Stomach (tissue), 9 donors: Measurements from ENCODE around the gene RBM47. TPM values are rescaled to one million over a fixed set of nuclear protein-coding genes. Genes with fewer than 3 reads are reported as not detected.

Experiments used
- DNase-seq, 2 donors: peaks; one replicate each; pipeline versions ENCODE4 v3.0.0 to v3.0.0-alpha.2; 2013 to 2019
- H3K27ac ChIP-seq, 5 donors: fragments of 200-600 bp in 4 of 5; sonication (generic) in 4 of 5; one replicate each; pipeline ENCODE4 v1.5.1; 2013 to 2019; ENCODE audit warnings: mild to moderate bottlenecking in 1 of 5, moderate library complexity in 1 of 5
- H3K27me3 ChIP-seq, 3 donors: fragments of 200-600 bp; sonication (generic); one replicate each; pipeline ENCODE4 v1.5.1; 2017 to 2019; ENCODE audit warnings: mixed run types in 1 of 3
- H3K36me3 ChIP-seq, 4 donors: fragments of 200-600 bp; sonication (generic); 1 replicate in 3 of 4; 2 replicates in 1 of 4; pipeline ENCODE4 v1.5.1; 2016 to 2019
- H3K4me1 ChIP-seq, 4 donors: fragments of 200-600 bp; sonication (generic); one replicate each; pipeline ENCODE4 v1.5.1; 2016 to 2019
- H3K4me3 ChIP-seq, 4 donors: fragments of 200-600 bp; sonication (generic) in 3 of 4; one replicate each; pipeline ENCODE4 v1.5.1; 2016 to 2019; ENCODE audit warnings: mild to moderate bottlenecking in 1 of 4
- H3K9me3 ChIP-seq, 4 donors: fragments of 200-600 bp; sonication (generic); one replicate each; pipeline ENCODE4 v1.5.1; 2016 to 2019
- CTCF ChIP-seq, 7 experiments: fragments of 450-650 bp in 4 of 7; fragments of 200-600 bp in 3 of 7; sonication (generic) in 3 of 7; IDR thresholded peaks; one replicate each; pipeline ENCODE4 v1.5.1; 2016 to 2019; ENCODE audit warnings: antibody characterized with exemption in 7 of 7, control low read depth in 2 of 7, mild to moderate bottlenecking in 1 of 7
- EP300 ChIP-seq: sonication (generic); formaldehyde crosslinking; IDR thresholded peaks from one replicate; pipeline ENCODE4 v1.6.1; 2017; ENCODE audit warnings: antibody characterized with exemption
- POLR2A ChIP-seq, 4 donors: fragments of 450-650 bp; IDR thresholded peaks; one replicate each; pipeline ENCODE4 v1.6.1; 2016; ENCODE audit warnings: antibody characterized with exemption in 4 of 4, control low read depth in 2 of 4, mild to moderate bottlenecking in 1 of 4, moderate library complexity in 1 of 4
- POLR2AphosphoS5 ChIP-seq, 3 donors: sonication (generic); formaldehyde crosslinking; IDR thresholded peaks; one replicate each; pipeline ENCODE4 v1.6.1; 2016; ENCODE audit warnings: antibody characterized with exemption in 3 of 3
- WGBS, 5 donors: extraction: QIAGEN DNeasy Blood & Tissue Kit in 3 of 5; methylation state at CpG; one replicate each; pipeline versions ENCODE4 v1.1.5 to v1.1.7; 2013 to 2018; 5-methylcytosine and 5-hydroxymethylcytosine counted together
- intact Hi-C: fragments of 100-400 bp; cut with DNase I; formaldehyde crosslinking; loops from one replicate; pipeline ENCODE4 v1.15.1; 2023; ENCODE audit warnings: low total_unique reads
- polyA plus RNA-seq, 3 donors: library from polyadenylated mRNA; stranded (reverse); fragments of 200-250 nt; gene quantifications; one replicate each; pipeline ENCODE4 v1.2.3, GENCODE V29; 2013
- total RNA-seq, 5 donors: library from RNA; depleted of rRNA; stranded (reverse); fragments of >200 nt; gene quantifications; one replicate each; pipeline versions ENCODE4 v1.1.0 to v1.2.3, GENCODE V29; 2014 to 2016
- donor health status: healthy with polysubstance abuse.
- donor health status: Bipolar disorder and iron deficiency.
- donor health status: healthy.

Gene RBM47
- total and polyA plus RNA-seq, 8 donors: 18.5 to 448 (median 160) TPM

- Histone ChIP-seq H3K9me3 (no peaks in the 10 kb centered on the region), H3K4me1 (peaks cover 7 to 23% (median 12%) of the 10 kb centered on the region in 4 donors), H3K4me3 (no peak overlapping the region), H3K27ac (peak overlapping the region in 4 of 5 donors; percentile 12 to 54 (median 24)), H3K36me3 (no peaks in the 10 kb centered on the region), H3K27me3 (no peaks in the 10 kb centered on the region)
- 52 to 60% (median 58%) methylated on average over 15 of the region's 15 CpGs for WGBS, 5 donors
- intact Hi-C loops: no loop called here
- TF ChIP-seq EP300 (no peak), POLR2AphosphoS5 (IDR thresholded peaks at IDR 0.05) (peak in 1 of 3 donors; percentile 25), CTCF (IDR thresholded peaks at IDR 0.05) (no peak)
- DNase-seq: peak in 1 of 2 donors; percentile 79
Observed at GRCh38 chr4:40672528-40673522, 43.2 kb upstream of the RBM47 start.

DNA sequence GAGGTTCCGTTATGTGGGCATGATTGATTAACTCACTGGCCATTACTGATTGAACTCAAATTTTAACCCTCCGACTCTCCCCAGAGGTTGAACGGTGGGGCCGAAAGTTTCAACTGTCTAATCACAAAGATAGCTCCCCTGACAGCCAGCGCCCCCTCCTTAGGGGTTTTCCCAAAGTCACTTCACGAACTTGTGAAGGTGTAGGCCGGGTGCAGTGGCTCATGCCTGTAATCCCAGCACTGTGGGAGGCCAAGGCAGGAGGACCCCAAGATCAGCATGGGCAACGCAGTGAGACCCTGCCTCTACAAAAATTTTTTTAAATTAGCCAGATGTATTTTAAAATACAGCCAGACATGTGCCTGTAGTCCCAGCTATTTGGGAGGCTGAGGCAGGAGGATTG lies 39.8 kb upstream of the RBM47 start:
- no peaks in the 10 kb centered on the region for H3K27me3 ChIP-seq
- no peaks in the 10 kb centered on the region for H3K36me3 ChIP-seq
- TF ChIP-seq POLR2AphosphoS5 (IDR thresholded peaks at IDR 0.05) (no peak), EP300 (no peak), CTCF (IDR thresholded peaks at IDR 0.05) (no peak), POLR2A (IDR thresholded peaks at IDR 0.05) (no peak)
- DNase-seq: no peak
- H3K27ac ChIP-seq: no peak overlapping the region
- H3K4me1 ChIP-seq: peaks cover 7 to 25% (median 12%) of the 10 kb centered on the region in 4 donors
- intact Hi-C loops: no loop called here
- WGBS, 5 donors: 86 to 97% (median 91%) methylated on average over 8 of the region's 8 CpGs
- no peak overlapping the region for H3K4me3 ChIP-seq
- no peaks in the 10 kb centered on the region for H3K9me3 ChIP-seq

- DNase-seq: no peak
- Histone ChIP-seq H3K4me1 (peaks cover 5 to 21% (median 10%) of the 10 kb centered on the region in 4 donors), H3K9me3 (no peaks in the 10 kb centered on the region), H3K4me3 (no peak overlapping the region), H3K36me3 (no peaks in the 10 kb centered on the region), H3K27me3 (no peaks in the 10 kb centered on the region), H3K27ac (no peak overlapping the region)
- TF ChIP-seq CTCF (IDR thresholded peaks at IDR 0.05) (no peak), POLR2AphosphoS5 (IDR thresholded peaks at IDR 0.05) (no peak), POLR2A (IDR thresholded peaks at IDR 0.05) (no peak), EP300 (no peak)
- intact Hi-C loops: no loop called here
Observed at GRCh38 chr4:40665842-40666241, 36.2 kb upstream of the RBM47 start.

DNA sequence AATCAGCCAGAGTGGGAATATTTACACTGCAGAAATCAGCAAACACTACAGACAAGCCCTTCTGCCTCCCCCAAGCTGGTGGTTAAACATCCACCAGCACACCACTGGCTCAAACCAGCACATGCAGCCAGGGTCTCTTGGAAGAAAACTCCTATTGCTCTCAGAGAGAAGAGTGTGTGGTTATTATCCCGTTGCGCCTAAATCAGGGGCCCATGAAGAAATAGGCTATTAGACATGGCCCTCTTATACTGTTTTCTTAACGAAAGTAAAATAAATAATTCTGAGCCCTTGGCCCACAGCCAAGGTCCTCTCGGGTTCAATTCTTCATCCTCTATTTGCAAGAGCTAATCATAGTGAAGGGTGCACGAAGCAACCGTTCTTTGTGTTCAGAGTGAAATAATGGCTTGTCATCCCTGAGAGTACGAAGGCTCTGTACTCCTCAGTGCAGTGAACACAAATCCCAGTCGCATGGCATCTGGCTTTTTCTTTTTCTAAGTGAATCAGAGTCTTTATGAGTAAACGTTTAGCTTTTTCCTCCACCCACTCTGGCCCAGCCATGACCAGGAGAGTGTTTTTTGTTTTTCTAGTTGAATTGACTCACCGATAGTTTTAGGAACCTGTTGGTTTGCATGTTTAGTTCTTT lies 33.4 kb upstream of the RBM47 start:
- intact Hi-C loops: no loop called here
- peaks cover 5 to 19% (median 10%) of the 10 kb centered on the region in 4 donors for H3K4me1 ChIP-seq
- no peaks in the 10 kb centered on the region for H3K36me3 ChIP-seq
- 11 to 22% (median 14%) methylated on average over 10 of the region's 10 CpGs for WGBS, 5 donors
- peak overlapping the region in 2 of 5 donors; percentile 16 to 31 for H3K27ac ChIP-seq
- no peak for TF ChIP-seq EP300
- peak in 1 of 3 donors; percentile 8 for TF ChIP-seq POLR2AphosphoS5 (IDR thresholded peaks at IDR 0.05)
- TF ChIP-seq CTCF (IDR thresholded peaks at IDR 0.05): no peak
- peak in 1 of 2 donors; percentile 66 for DNase-seq
- no peaks in the 10 kb centered on the region for H3K9me3 ChIP-seq
- no peak overlapping the region for H3K4me3 ChIP-seq
- H3K27me3 ChIP-seq: no peaks in the 10 kb centered on the region
